Measurements from ENCODE around the gene ANAPC4. TPM values are rescaled to one million over a fixed set of nuclear protein-coding genes. Genes with fewer than 3 reads are reported as not detected.
"Not testable (repeated sequence)": the region's sequence is repeated elsewhere in the genome, so short reads cannot be mapped to it uniquely, and the experiment has no call there.

ANAPC4 gene
- total and polyA plus RNA-seq, 2 of the 13 experiments (the other 11 are each of a cell fraction or from before 2014, with no cell fraction given) = 14.5 to 30.2 TPM

DNA sequence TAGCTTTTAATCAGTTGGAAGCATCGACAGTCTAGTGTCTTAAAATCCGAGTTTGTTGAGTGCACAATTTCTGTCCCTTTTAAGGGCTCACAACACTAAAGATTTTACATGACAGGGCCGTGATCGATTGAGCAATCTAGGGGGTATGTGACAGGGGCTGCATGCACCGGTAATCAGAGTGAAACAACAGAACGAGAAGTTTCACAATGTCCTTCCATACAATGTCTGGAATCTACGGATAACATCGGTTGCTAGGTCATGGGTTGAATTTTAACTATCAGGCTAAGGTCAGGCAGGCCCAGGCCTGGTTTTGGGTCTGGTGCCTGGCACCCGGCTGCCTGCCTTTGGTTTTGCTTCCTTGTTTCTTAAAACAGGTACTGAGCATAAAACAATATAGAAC is 4.5 kb upstream of the ANAPC4 start (continued):
- TF ChIP-seq, protein P1, sequence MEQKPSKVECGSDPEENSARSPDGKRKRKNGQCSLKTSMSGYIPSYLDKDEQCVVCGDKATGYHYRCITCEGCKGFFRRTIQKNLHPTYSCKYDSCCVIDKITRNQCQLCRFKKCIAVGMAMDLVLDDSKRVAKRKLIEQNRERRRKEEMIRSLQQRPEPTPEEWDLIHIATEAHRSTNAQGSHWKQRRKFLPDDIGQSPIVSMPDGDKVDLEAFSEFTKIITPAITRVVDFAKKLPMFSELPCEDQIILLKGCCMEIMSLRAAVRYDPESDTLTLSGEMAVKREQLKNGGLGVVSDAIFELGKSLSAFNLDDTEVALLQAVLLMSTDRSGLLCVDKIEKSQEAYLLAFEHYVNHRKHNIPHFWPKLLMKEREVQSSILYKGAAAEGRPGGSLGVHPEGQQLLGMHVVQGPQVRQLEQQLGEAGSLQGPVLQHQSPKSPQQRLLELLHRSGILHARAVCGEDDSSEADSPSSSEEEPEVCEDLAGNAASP (CRISPR knock-in tag; IDR thresholded peaks at IDR 0.05; ENCODE audit: borderline replicate concordance) = peak; percentile 35; the same call in 1 of the 2 replicates
- TF ChIP-seq, protein P2, sequence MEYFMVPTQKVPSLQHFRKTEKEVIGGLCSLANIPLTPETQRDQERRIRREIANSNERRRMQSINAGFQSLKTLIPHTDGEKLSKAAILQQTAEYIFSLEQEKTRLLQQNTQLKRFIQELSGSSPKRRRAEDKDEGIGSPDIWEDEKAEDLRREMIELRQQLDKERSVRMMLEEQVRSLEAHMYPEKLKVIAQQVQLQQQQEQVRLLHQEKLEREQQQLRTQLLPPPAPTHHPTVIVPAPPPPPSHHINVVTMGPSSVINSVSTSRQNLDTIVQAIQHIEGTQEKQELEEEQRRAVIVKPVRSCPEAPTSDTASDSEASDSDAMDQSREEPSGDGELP (IDR thresholded peaks at IDR 0.05; ENCODE audit: borderline replicate concordance, low read depth) = 0 out of 2 replicates have a peak, but pooled peaks have one; percentile 13
- TF ChIP-seq CREB1 (IDR thresholded peaks at IDR 0.05) = not testable (repeated sequence)
- TF ChIP-seq CREB1 (CRISPR knock-in tag; IDR thresholded peaks at IDR 0.05) (peak; percentile 61), HOXA3 (CRISPR knock-in tag; IDR thresholded peaks at IDR 0.05) (peak; percentile 34; the same call in 1 of the 2 replicates), KLF16 (CRISPR knock-in tag; IDR thresholded peaks at IDR 0.05) (0 out of 4 replicates have a peak, but pooled peaks of 1 of the 2 experiments have one; percentile 39)
- TF ChIP-seq, protein P3, sequence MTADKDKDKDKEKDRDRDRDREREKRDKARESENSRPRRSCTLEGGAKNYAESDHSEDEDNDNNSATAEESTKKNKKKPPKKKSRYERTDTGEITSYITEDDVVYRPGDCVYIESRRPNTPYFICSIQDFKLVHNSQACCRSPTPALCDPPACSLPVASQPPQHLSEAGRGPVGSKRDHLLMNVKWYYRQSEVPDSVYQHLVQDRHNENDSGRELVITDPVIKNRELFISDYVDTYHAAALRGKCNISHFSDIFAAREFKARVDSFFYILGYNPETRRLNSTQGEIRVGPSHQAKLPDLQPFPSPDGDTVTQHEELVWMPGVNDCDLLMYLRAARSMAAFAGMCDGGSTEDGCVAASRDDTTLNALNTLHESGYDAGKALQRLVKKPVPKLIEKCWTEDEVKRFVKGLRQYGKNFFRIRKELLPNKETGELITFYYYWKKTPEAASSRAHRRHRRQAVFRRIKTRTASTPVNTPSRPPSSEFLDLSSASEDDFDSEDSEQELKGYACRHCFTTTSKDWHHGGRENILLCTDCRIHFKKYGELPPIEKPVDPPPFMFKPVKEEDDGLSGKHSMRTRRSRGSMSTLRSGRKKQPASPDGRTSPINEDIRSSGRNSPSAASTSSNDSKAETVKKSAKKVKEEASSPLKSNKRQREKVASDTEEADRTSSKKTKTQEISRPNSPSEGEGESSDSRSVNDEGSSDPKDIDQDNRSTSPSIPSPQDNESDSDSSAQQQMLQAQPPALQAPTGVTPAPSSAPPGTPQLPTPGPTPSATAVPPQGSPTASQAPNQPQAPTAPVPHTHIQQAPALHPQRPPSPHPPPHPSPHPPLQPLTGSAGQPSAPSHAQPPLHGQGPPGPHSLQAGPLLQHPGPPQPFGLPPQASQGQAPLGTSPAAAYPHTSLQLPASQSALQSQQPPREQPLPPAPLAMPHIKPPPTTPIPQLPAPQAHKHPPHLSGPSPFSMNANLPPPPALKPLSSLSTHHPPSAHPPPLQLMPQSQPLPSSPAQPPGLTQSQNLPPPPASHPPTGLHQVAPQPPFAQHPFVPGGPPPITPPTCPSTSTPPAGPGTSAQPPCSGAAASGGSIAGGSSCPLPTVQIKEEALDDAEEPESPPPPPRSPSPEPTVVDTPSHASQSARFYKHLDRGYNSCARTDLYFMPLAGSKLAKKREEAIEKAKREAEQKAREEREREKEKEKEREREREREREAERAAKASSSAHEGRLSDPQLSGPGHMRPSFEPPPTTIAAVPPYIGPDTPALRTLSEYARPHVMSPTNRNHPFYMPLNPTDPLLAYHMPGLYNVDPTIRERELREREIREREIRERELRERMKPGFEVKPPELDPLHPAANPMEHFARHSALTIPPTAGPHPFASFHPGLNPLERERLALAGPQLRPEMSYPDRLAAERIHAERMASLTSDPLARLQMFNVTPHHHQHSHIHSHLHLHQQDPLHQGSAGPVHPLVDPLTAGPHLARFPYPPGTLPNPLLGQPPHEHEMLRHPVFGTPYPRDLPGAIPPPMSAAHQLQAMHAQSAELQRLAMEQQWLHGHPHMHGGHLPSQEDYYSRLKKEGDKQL (CRISPR knock-in tag; IDR thresholded peaks at IDR 0.05; ENCODE audit: low read depth) = 0 out of 2 replicates have a peak, but pooled peaks have one; percentile 51
- TF ChIP-seq, protein P4, sequence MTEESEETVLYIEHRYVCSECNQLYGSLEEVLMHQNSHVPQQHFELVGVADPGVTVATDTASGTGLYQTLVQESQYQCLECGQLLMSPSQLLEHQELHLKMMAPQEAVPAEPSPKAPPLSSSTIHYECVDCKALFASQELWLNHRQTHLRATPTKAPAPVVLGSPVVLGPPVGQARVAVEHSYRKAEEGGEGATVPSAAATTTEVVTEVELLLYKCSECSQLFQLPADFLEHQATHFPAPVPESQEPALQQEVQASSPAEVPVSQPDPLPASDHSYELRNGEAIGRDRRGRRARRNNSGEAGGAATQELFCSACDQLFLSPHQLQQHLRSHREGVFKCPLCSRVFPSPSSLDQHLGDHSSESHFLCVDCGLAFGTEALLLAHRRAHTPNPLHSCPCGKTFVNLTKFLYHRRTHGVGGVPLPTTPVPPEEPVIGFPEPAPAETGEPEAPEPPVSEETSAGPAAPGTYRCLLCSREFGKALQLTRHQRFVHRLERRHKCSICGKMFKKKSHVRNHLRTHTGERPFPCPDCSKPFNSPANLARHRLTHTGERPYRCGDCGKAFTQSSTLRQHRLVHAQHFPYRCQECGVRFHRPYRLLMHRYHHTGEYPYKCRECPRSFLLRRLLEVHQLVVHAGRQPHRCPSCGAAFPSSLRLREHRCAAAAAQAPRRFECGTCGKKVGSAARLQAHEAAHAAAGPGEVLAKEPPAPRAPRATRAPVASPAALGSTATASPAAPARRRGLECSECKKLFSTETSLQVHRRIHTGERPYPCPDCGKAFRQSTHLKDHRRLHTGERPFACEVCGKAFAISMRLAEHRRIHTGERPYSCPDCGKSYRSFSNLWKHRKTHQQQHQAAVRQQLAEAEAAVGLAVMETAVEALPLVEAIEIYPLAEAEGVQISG (CRISPR knock-in tag; IDR thresholded peaks at IDR 0.05) = peak; percentile 72
- TF ChIP-seq, protein P5, sequence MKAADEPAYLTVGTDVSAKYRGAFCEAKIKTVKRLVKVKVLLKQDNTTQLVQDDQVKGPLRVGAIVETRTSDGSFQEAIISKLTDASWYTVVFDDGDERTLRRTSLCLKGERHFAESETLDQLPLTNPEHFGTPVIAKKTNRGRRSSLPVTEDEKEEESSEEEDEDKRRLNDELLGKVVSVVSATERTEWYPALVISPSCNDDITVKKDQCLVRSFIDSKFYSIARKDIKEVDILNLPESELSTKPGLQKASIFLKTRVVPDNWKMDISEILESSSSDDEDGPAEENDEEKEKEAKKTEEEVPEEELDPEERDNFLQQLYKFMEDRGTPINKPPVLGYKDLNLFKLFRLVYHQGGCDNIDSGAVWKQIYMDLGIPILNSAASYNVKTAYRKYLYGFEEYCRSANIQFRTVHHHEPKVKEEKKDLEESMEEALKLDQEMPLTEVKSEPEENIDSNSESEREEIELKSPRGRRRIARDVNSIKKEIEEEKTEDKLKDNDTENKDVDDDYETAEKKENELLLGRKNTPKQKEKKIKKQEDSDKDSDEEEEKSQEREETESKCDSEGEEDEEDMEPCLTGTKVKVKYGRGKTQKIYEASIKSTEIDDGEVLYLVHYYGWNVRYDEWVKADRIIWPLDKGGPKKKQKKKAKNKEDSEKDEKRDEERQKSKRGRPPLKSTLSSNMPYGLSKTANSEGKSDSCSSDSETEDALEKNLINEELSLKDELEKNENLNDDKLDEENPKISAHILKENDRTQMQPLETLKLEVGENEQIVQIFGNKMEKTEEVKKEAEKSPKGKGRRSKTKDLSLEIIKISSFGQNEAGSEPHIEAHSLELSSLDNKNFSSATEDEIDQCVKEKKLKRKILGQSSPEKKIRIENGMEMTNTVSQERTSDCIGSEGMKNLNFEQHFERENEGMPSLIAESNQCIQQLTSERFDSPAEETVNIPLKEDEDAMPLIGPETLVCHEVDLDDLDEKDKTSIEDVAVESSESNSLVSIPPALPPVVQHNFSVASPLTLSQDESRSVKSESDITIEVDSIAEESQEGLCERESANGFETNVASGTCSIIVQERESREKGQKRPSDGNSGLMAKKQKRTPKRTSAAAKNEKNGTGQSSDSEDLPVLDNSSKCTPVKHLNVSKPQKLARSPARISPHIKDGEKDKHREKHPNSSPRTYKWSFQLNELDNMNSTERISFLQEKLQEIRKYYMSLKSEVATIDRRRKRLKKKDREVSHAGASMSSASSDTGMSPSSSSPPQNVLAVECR (CRISPR knock-in tag; IDR thresholded peaks at IDR 0.05; ENCODE audit: borderline replicate concordance) = peak; percentile 61; the same call in 1 of the 2 replicates
- TF ChIP-seq, protein P6, sequence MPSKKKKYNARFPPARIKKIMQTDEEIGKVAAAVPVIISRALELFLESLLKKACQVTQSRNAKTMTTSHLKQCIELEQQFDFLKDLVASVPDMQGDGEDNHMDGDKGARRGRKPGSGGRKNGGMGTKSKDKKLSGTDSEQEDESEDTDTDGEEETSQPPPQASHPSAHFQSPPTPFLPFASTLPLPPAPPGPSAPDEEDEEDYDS (CRISPR knock-in tag; IDR thresholded peaks at IDR 0.05) = 0 out of 2 replicates have a peak, but pooled peaks have one; percentile 10
